HUES64 (cell line): ENCODE results near the gene ASB13.

Source experiments
- H3K27ac ChIP-seq: 2 replicates; pipeline ENCODE4 v1.7.0; 2013; ENCODE audit warnings: low read depth, low read length, inconsistent platforms
- H3K27me3 ChIP-seq: 2 replicates; pipeline ENCODE4 v1.6.1; 2013; ENCODE audit warnings: mild to moderate bottlenecking, low read length; ENCODE audit not compliant: insufficient read depth
- H3K36me3 ChIP-seq: 2 replicates; pipeline ENCODE4 v1.6.1; 2013; ENCODE audit warnings: mild to moderate bottlenecking, low read length; ENCODE audit not compliant: insufficient read depth
- H3K4me1 ChIP-seq: 2 replicates; pipeline ENCODE4 v1.6.1; 2013; ENCODE audit warnings: mild to moderate bottlenecking, low read length, moderate library complexity; ENCODE audit not compliant: insufficient read depth
- H3K4me3 ChIP-seq: 2 replicates; pipeline ENCODE4 v1.5.1; 2013; ENCODE audit warnings: mild to moderate bottlenecking, low read length, moderate library complexity
- H3K9ac ChIP-seq: 2 replicates; pipeline ENCODE4 v1.6.1; 2013; ENCODE audit warnings: mild to moderate bottlenecking, low read depth, low read length
- H3K9me3 ChIP-seq: 2 replicates; pipeline ENCODE4 v1.6.1; 2013; ENCODE audit warnings: low read depth, low read length; ENCODE audit not compliant: insufficient read depth
- WGBS: fragments of 150-250, 120-280 bp; methylation state at CpG from one replicate; pipeline ENCODE4 v1.1.7; 2013; ENCODE audit warnings: missing lambda C conversion rate; 5-methylcytosine and 5-hydroxymethylcytosine counted together

ASB13 gene

GRCh38 chr10:5611899-5612680 lies 54.3 kb downstream of the ASB13 start:
- no peak overlapping the region for H3K9ac ChIP-seq
- H3K4me1 ChIP-seq = no peaks in the 10 kb centered on the region
- H3K27ac ChIP-seq = no peak overlapping the region
- 93% methylated on average over 15 of the region's 15 CpGs for WGBS
- no peaks in the 10 kb centered on the region for H3K27me3 ChIP-seq
- no peak overlapping the region for H3K4me3 ChIP-seq
- no peaks in the 10 kb centered on the region for H3K36me3 ChIP-seq
- no peaks in the 10 kb centered on the region for H3K9me3 ChIP-seq

GRCh38 chr10:5609952-5610616 lies 56.3 kb downstream of the ASB13 start:
- H3K27me3 ChIP-seq = no peaks in the 10 kb centered on the region
- no peaks in the 10 kb centered on the region for H3K4me1 ChIP-seq
- no peak overlapping the region for H3K9ac ChIP-seq
- H3K36me3 ChIP-seq = no peaks in the 10 kb centered on the region
- H3K9me3 ChIP-seq = no peaks in the 10 kb centered on the region
- no peak overlapping the region for H3K27ac ChIP-seq
- 66% methylated on average over 11 of the region's 11 CpGs for WGBS
- no peak overlapping the region for H3K4me3 ChIP-seq

- 84% methylated on average over 12 of the region's 12 CpGs for WGBS
- H3K27me3 ChIP-seq = no peaks in the 10 kb centered on the region
- H3K4me3 ChIP-seq = no peak overlapping the region
- no peak overlapping the region for H3K9ac ChIP-seq
- no peaks in the 10 kb centered on the region for H3K36me3 ChIP-seq
- no peaks in the 10 kb centered on the region for H3K4me1 ChIP-seq
- no peaks in the 10 kb centered on the region for H3K9me3 ChIP-seq
- H3K27ac ChIP-seq = no peak overlapping the region
Observed at GRCh38 chr10:5608608-5609220, 57.7 kb downstream of the ASB13 start.

GRCh38 chr10:5607594-5607993 lies 58.8 kb downstream of the ASB13 start:
- Histone ChIP-seq H3K27ac (no peak overlapping the region), H3K9ac (no peak overlapping the region), H3K4me1 (no peaks in the 10 kb centered on the region), H3K4me3 (no peak overlapping the region), H3K27me3 (no peaks in the 10 kb centered on the region), H3K9me3 (no peaks in the 10 kb centered on the region), H3K36me3 (no peaks in the 10 kb centered on the region)
- 92% methylated on average over 7 of the region's 7 CpGs for WGBS

GRCh38 chr10:5606864-5607263 lies 59.5 kb downstream of the ASB13 start:
- Histone ChIP-seq H3K36me3 (no peaks in the 10 kb centered on the region), H3K4me1 (no peaks in the 10 kb centered on the region), H3K27ac (no peak overlapping the region)

GRCh38 chr10:5606321-5606720 lies 60.1 kb downstream of the ASB13 start:
- Histone ChIP-seq H3K27ac (no peak overlapping the region), H3K9ac (no peak overlapping the region), H3K9me3 (no peaks in the 10 kb centered on the region), H3K4me1 (no peaks in the 10 kb centered on the region), H3K4me3 (no peak overlapping the region), H3K27me3 (no peaks in the 10 kb centered on the region), H3K36me3 (no peaks in the 10 kb centered on the region)
- 95% methylated on average over 8 of the region's 8 CpGs for WGBS

More at GRCh38 chr10:5606864-5607263, 59.5 kb downstream of the ASB13 start:
- 94% methylated on average over 10 of the region's 10 CpGs for WGBS
- Histone ChIP-seq H3K9me3 (no peaks in the 10 kb centered on the region), H3K9ac (no peak overlapping the region), H3K27me3 (no peaks in the 10 kb centered on the region), H3K4me3 (no peak overlapping the region)

GRCh38 chr10:5604961-5605360 lies 61.4 kb downstream of the ASB13 start:
- no peaks in the 10 kb centered on the region for H3K9me3 ChIP-seq
- no peak overlapping the region for H3K4me3 ChIP-seq
- WGBS = 80% methylated on average over 7 of the region's 7 CpGs
- no peaks in the 10 kb centered on the region for H3K27me3 ChIP-seq
- no peaks in the 10 kb centered on the region for H3K4me1 ChIP-seq
- no peak overlapping the region for H3K9ac ChIP-seq
- no peaks in the 10 kb centered on the region for H3K36me3 ChIP-seq
- H3K27ac ChIP-seq = no peak overlapping the region

- H3K4me1 ChIP-seq = no peaks in the 10 kb centered on the region
- no peak overlapping the region for H3K27ac ChIP-seq
- H3K9me3 ChIP-seq = no peaks in the 10 kb centered on the region
- H3K9ac ChIP-seq = no peak overlapping the region
- no peaks in the 10 kb centered on the region for H3K27me3 ChIP-seq
- no peak overlapping the region for H3K4me3 ChIP-seq
- no peaks in the 10 kb centered on the region for H3K36me3 ChIP-seq
- WGBS = 83% methylated on average over 9 of the region's 9 CpGs
Observed at GRCh38 chr10:5604236-5604925, 62.0 kb downstream of the ASB13 start.

- Histone ChIP-seq H3K27ac (no peak overlapping the region), H3K27me3 (no peaks in the 10 kb centered on the region), H3K9ac (no peak overlapping the region), H3K9me3 (no peaks in the 10 kb centered on the region), H3K36me3 (no peaks in the 10 kb centered on the region), H3K4me1 (no peaks in the 10 kb centered on the region), H3K4me3 (no peak overlapping the region)
- 98% methylated on average over 13 of the region's 13 CpGs for WGBS
Observed at GRCh38 chr10:5603848-5604170, 62.6 kb downstream of the ASB13 start.

GRCh38 chr10:5603091-5603847 lies 63.1 kb downstream of the ASB13 start:
- Histone ChIP-seq H3K36me3 (no peaks in the 10 kb centered on the region), H3K9me3 (no peaks in the 10 kb centered on the region), H3K4me3 (no peak overlapping the region), H3K27ac (no peak overlapping the region), H3K4me1 (no peaks in the 10 kb centered on the region), H3K9ac (no peak overlapping the region), H3K27me3 (no peaks in the 10 kb centered on the region)
- WGBS = 91% methylated on average over 14 of the region's 14 CpGs
